GM19467 (cell line): Measurements from ENCODE around the gene SREBF1.

Experiments
- ATAC-seq: cut with Tn5 transposase; IDR thresholded peaks from one replicate; pipeline ENCODE4 v1.9.1; 2021; ENCODE audit warnings: mild to moderate bottlenecking, moderate library complexity; ENCODE audit not compliant: unreplicated experiment

SREBF1 gene

DNA sequence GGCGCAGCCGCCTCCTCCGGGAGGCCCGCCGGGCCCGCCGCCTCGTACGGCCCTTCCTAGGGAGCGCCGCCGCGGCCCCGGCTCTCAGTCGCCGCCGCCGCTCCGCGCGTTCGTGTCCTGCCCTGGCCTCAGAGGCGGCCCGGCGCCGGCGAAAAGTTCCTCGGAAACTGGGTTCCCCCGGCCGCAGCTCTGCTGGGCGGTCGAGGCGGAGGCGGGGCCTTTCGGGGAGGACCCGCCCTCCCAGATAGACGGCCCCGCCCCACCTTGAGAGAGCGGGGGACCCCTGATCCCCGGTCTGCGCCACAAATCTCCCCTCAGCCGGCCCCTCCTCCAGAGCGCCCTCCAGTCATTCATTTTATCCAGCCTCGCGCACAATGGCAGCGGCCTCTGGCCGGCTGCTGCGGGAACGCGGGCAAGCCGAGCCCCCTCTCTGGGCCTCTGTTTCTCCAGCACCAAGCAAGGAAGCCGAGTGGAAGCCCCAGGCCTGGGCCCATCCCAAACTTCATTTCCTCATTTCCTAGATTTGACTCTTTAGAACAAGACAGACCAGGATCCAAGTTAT, at the start of gene SREBF1:
TSS of gene SREBF1 (minus strand) at position 169 of the 562 bp plus-strand sequence. CDS start 169 bp downstream, outside the sequence.
- ATAC-seq = no peak

DNA sequence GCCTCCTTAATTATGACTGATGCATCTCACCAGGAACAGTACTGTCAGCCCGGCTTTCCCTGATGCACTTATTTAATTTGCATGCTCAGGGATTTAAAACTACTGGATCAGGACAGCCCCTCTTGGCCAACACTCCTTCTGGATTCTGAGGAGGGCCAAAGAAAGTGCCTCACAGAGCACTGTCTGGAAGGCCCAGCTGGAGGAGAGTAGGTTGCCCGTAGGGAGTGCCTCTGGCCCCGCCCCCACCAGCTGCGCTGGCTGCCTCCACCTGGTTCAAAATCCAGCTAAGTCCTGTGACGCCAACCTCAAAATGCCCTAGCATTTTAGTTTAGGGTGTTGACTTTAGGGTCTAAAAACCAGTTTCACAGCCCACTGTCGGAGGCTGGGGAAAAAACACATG, 49.4 kb upstream of the SREBF1 start:
- ATAC-seq = no peak

DNA sequence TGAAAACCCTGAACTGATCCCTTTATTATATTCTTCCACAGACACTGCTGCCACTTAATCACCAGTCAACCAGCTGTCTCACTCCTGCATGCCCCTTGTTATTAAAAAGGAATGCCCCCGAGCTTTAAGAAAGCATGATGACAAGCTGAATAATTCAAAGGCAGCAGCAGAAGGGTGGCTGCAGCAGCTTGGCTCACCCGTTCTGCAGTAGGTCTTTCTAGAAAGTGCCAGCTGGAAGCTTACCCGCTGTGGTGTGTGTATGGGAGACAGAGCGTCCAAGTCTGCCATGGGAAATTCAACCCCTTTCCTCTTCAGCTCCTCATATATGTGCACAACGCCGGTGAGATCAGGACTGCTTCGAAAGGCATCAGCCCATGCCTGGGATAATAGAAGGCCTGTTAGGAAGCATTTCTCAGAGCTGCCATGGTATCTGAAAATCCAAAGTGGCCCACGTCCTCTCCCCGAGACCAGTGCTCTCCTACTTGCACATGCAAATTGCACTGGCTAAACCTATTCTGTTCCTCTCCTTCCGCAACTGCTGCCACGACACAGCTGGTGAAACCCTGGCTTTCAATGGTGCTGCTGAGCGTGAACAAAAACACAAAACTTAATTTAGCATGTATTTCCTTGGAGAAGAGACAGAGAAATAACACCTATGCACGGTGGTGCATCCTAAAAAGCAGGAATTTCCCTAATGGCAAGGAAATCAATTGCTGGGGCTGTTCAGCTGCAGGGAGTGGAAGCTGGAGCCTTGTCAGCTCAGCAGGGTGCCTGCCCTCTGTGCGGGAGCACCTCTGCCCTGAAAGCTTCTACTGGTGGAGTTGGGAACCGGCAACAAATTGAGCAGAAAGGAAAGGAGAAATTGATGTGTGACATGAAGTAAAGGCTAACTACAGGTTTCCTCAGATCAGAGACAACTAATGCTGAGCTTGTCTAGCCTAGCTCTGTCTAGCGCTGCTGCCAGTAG, 47.9 kb upstream of the SREBF1 start:
- ATAC-seq = no peak

DNA sequence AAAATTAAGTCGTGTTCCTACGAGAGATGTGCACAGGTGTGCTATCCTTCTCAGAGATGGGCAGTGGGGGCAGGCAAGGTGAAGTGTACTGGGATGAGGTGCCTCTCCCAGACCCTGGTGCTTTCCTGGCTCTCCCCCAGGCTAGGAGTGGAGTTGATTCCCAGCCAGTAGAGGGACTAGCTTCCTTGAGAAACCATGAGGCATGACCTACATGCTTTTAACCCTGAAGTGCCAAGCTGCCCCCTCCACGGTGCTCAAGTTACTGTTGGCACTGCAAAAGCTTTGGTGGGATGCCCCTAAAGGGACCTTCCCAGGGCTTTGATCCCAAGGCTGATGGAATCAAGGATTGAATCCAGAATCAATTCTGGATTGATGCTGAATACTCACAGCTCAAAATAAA, 47.0 kb upstream of the SREBF1 start:
- ATAC-seq = no peak

DNA sequence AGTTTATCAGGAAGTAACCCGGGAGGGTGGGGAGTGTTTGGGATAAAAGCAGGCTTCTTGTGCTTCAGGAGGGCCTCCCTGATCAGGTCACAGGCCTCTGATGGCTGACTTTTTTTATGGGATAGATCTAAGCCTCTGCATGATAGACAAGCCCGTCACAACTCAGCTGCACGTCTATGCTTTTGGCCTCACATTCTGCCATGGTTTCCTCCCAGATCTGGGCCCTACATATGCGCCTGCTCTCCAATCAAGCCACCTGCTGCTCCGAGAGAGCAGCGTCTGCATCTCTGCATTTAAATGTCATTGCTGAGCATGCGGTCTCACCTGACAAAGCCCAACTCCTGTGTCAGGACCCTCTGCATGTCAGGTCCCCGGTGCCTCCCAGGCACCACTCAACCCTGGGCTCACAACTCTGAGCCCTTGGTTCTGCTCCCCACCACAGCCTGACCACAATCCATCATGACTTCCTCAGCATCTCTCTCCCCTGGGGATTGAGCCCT, 45.3 kb upstream of the SREBF1 start:
- no peak for ATAC-seq

DNA sequence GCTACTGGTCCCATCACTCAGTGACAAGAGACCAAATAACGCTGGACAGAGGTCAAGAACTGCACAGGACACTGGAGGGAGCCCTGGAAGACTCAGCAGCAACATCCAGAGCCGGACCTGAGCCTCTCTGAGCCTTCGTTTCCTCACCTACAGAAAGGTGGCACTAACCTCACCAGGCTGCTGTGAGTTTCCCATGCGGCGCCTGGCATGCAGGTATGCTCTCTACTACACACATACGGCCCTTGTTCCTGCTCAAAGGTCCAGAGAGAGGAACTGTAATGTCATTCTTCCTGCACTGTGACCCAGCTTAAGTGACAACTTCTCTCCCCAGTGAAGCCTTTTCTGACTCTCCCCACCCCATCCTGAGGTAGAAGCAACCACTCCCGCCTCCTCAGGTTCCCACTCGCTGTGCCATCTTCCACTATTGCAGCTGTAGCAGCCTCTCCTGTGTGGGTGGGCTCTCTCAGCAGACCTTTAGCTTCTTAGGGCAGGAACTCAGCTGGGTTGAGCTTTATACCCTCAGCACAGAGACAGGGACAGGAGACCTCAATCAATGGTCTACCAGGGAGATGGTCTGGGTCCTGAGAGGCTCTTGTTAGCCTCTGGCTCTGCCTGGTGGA, 43.9 kb upstream of the SREBF1 start:
- ATAC-seq = no peak

DNA sequence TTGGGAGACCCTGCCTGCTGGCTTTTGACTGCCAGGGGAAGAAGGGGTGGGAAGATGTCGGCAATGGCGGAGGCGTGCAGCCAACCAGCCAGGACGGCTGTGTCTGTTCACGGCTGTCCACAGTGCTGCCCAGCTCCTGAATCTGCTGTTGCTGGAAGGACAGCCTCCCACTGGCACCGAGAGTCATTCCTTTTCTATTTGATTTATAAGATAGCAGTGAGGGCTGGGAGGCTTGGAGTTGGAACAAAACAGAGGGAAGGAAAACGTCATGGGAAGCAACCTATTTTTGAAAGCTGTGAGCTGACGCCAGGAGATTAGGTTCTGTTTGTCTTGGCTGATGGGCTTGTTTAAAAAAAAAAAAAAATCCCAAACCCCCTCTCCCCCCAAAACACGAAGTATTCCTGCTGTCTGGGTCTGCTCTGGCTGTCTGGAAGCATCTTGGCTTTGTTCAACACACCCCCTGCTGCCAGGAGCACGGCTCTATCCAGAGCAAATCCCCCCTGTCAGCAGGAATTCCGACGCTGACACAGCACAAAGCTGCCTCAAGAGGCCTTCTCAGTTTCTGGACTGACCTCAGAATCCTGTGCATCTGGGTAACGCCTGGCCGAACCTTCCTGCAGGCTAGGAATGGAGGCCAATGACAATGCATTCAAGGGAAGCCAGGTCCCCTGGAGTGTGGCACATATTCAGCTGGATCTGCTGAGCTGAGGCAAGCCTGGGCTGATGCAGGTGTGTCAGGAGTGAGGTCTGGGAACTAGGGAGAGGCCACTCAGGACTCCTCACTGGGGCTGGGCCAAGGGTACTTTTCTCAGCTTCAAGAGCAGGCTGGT, 41.0 kb upstream of the SREBF1 start:
- ATAC-seq = no peak

DNA sequence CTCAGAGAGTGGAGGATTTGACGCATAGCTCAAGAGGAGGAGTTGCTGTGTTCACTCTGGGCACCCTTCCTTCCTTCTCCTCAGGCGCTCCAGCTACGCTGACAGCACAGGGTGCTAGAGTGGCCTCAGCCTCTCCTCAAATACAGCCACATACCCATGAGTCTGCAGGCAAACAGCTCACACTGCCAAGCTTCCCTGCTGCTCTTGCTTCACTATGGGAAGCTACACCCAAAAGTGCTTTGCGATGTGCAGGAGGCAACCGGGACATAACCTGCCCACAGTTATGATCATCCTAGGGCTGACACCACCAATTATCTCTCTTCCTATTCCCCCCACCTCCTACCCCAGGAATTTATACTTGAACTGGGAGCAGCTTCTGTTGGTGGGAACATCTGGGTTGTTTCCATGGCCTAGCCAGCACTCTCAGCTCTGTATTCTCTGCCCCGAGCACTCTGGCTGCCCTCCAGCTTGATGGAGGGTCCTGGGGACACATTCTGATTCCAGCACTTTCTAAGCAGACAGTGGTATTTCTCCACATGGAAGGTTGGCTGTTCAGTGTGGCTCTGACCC, 40.3 kb upstream of the SREBF1 start:
- no peak for ATAC-seq

DNA sequence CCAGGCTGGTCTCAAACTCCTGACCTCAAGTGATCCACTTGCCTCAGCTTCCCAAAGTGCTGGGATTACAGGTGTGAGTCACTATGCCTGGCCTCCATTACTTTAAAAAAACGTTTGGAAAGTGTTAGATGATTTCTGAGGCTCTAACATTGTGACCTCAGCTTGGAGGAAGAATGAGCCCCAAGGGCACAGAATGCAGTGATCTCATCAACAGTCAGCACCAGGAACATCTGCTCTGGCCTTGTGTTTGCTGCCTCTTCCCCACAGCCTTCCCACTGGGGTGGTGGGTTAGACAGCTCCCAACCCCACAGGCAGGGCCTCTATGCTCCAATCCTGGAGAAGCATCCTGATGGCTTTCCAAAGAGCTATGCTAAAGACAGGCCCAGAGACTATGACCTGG, 37.7 kb upstream of the SREBF1 start:
- ATAC-seq = no peak

DNA sequence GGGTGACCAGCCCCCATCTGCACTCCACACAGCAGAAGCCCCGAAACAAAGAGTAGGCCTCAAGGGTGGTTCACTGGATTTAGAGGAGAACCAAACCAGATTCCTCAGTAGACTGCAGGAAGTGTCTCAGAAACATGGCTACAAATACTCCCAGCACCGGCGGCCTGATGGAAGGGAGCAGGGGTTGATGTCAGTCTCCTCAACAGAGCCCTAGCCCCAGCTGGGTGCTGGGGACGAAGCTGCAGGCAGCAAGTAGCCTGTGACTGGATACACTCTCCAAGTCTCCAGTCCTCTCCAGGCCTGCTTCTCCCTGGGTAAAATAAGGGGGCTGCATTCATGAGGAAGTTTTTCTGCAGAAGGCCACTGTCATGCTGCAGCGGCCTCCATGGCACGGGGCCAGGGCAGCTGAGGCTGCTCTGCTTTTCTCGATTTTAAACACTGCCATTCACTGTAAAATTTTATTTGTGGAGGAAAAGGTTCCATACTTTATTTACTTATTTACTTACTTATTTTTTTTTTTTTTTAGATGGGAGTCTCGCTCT, 36.7 kb upstream of the SREBF1 start:
- ATAC-seq = no peak

DNA sequence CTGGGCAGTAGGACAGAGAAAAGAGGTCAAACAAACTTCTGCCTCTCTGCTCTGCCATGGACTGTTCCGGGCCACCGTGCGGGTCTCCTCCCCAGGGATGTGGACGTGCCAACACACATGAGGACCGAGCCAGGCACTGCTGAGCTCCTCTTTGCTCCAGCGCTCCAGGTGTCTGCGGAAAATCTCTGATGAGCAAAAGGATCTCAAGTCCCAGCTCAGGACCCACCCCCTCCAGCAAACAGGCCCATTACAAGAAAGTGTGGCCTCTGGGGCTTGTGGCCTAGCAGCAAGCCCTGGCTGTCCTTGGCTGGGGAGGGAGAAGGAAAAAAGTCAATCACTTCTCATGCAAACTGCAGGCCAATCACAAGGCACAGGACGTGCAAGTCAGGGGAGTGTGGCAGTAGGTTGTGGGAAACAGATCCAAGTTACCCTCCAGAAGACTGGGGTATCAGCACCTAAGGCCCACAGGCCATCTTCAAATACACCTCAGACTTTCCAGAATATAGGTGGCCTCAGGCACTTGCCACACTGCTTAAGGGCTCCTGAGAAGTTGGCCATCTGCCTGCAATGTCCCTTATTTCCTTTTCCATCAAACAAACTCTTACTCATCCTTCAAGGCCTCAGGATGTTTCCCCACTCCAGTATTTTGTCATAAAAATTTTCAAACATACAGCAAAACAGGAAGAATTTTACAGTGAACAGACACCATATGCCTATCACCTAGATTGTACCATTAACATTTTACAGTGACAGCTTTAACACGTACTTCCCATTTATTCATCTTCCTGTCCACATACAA, 36.0 kb upstream of the SREBF1 start:
- ATAC-seq = no peak

DNA sequence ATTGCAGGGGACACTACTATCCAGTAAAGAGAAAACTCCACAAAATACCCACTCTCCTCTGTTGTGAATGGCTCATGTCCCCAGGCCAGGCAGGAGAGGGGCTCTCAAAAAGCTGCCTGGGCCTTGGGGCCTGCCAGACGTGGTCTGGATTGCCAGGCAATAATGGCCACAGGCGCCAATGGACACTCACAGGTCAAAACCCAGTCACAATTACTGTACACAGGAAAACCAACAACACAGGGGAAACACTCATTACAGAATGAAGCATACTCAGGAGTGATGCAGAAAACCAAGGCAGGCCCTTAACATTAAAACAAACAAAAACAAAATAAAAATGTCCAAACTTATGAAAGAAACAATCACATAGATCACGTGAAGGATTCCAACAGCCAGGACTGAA, 35.1 kb upstream of the SREBF1 start:
- ATAC-seq = no peak

DNA sequence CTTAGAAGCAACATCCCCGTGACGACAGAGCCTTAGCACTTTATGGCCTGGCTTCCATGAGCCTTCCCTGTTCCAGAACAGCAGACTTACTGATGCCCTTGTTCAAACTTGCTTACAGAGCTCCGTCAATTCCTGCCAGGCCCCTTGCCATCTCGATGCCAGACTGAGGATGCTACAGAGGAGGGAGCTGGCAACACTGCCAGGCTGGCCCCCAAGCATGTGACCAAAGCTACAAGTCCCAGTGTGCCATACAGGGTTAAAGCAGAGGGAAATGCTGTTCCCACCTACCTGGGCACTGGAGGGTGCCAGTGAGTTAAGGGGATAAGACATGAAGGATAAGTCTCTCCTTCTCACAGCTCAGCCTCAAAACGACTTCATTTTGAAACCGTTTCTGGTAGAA, 33.5 kb upstream of the SREBF1 start:
- no peak for ATAC-seq

DNA sequence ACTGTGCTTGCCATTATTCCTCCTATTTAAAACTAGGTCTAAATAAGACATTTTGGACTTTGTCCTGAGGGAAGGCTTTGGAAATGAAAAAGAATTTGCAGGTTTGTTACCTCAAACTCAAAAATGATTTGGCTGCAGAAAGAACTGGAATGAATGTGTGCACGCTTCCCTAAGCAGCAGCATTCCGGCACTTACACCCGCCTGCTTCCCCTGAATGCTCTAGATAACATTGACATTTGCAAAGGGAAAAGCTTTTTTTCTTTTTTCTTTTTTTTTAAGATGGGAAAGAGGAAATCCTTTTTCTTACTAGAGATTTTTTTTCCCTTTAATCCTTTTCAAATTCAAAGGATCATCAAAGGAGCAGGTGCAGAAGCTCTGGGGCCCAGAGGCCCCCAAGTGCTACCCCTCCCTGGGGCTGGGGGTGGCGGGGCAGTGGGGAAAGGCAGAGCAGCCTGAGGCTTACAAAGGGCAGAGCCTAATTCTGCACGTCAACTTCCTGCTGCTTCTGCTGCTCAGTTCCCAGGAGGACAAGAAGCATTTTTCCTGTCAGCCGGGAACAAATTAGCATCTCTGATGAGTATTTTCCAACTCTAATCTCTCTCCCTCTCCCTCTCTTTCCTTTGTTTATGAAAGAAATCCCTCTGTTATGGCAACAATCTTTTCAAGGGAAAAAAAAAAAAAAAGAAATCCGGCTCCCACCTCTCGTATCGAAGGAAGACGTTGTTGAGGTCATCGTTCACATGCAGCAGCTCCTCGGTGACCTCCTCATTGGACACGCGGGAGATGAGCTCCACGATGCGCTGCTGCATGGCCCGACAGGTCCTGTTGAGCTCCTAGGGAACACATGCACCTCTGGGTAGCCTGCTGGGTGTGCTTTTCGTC, 32.1 kb upstream of the SREBF1 start:
- ATAC-seq = no peak

DNA sequence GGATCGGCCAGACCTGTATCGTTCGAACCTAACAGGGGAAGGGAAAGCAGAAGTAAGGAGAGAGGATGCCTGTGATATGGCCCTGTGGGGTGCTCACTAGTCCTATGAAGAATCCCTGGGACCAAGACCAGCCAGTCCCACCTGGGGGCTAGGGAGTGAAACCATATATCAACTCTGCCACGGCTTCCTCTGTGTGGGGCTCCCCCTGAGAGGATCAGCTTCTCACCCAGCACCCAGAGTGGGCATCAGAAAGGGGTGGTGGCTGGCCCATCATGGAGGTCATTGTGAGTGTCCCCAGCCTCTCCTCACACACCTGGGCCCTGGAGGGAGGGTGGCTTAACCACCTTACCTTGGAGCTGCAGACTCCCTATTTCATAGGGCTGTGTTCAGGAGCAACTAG, 30.1 kb upstream of the SREBF1 start:
- no peak for ATAC-seq

DNA sequence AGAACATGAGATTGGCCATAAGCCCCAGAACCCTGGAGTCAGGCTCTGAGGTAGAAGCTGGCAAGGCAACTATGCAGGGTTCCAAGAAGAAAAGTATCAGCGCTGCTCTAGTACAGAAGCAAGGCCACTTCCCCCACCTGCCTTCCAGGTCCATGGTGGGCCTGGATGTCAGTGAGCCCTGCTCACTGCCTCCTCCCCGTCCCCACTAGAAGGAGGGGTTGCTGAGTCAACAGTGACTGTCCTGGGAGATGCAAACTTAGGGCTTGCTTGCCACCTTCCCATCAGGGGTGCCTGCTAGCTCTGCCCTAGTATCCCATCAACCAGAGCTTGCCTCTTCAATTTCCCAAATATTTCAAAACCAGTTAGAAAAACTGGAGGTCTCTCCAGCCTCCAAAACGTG, 29.6 kb upstream of the SREBF1 start:
- no peak for ATAC-seq

DNA sequence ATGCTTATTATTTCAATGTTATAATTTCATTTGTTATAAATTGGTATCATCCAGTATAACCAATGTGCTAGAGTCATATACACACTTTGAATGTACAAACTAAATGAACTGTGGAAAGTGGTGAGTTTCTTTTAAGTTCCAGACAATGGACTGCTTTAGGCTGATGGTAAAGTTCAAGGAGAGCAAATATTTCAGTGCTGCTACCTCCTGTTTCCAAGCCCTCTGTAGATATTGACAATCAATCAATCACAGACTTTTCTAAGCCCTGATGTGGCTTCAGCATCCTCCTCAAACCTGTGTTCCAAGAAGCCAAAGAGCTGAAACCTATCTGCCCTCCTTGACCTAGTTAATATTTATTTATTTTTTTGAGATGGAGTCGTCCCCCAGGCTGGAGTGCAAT, 28.2 kb upstream of the SREBF1 start:
- no peak for ATAC-seq

DNA sequence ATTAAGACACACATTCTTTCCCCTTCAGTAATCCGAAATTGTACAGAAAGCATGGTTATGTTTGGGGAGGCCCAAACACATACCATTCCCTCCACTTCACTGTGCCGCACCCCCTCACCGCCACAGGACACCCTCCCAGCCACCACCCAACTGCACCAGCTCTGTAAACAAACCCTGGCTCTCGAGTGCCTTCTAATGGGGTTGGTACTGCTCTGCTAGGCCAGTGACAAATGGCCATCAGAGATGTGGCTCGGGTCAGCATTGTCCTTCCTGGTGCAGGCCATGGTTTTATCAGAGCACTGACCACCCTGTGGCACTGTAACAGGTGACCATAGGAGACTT, 24.0 kb upstream of the SREBF1 start:
- no peak for ATAC-seq
